ENCODE results near the gene SCRT2.

DNA sequence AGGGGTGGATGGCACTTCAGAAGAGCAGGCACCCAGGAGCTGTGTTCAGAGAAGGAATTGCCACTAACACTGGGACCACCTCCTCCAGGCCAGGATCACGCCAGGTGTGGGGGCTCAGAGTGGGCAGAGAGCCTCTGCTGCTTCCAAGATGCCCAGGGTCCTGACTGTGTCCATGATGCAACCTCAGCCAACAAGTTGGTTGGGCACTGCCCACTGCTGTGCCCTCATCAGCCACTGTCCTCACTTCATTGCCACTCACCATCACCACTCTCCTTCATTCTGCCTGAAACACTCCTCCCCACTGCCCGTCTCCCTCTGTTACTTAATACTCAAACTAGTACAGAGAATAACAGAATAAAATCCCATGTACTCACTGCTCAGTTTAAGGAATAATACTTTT is 49.0 kb downstream of the SCRT2 start:
- TF ChIP-seq, protein P1, sequence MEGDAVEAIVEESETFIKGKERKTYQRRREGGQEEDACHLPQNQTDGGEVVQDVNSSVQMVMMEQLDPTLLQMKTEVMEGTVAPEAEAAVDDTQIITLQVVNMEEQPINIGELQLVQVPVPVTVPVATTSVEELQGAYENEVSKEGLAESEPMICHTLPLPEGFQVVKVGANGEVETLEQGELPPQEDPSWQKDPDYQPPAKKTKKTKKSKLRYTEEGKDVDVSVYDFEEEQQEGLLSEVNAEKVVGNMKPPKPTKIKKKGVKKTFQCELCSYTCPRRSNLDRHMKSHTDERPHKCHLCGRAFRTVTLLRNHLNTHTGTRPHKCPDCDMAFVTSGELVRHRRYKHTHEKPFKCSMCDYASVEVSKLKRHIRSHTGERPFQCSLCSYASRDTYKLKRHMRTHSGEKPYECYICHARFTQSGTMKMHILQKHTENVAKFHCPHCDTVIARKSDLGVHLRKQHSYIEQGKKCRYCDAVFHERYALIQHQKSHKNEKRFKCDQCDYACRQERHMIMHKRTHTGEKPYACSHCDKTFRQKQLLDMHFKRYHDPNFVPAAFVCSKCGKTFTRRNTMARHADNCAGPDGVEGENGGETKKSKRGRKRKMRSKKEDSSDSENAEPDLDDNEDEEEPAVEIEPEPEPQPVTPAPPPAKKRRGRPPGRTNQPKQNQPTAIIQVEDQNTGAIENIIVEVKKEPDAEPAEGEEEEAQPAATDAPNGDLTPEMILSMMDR (IDR thresholded peaks at IDR 0.05): no peak
- no peak for TF ChIP-seq POLR2A (IDR thresholded peaks at IDR 0.05)

Measured in thyroid gland (tissue), 4 donors.